Measurements from ENCODE around the gene SHISA8. TPM values are rescaled to one million over a fixed set of nuclear protein-coding genes. Genes with fewer than 3 reads are reported as not detected.

The SHISA8 gene
- total RNA-seq, 1 experiment from 2014 or later, result not detected

GRCh38 chr22:41913842-41914534 is 886 bp downstream of the SHISA8 start:
- no peak for DNase-seq (ENCODE audit: low read depth)

- no peak for DNase-seq (ENCODE audit: low read depth)
Measured at GRCh38 chr22:41913040-41913719, 1.7 kb downstream of the SHISA8 start.

- no peak for DNase-seq (ENCODE audit: low read depth)
Measured at GRCh38 chr22:41912338-41913039, 2.4 kb downstream of the SHISA8 start.

- DNase-seq (ENCODE audit: low read depth), result no peak
Measured at GRCh38 chr22:41911001-41911611, 3.8 kb downstream of the SHISA8 start.

- DNase-seq (ENCODE audit: low read depth), result peak; percentile 26
Measured at GRCh38 chr22:41910050-41911000, 4.5 kb downstream of the SHISA8 start.

GRCh38 chr22:41909310-41910049 is 5.4 kb downstream of the SHISA8 start:
- peak; percentile 20 for DNase-seq (ENCODE audit: low read depth)

- DNase-seq (ENCODE audit: low read depth), result no peak
Measured at GRCh38 chr22:41908411-41909309, 6.2 kb downstream of the SHISA8 start.

GRCh38 chr22:41907436-41908401 is 7.2 kb downstream of the SHISA8 start:
- no peak for DNase-seq (ENCODE audit: low read depth)

- DNase-seq (ENCODE audit: low read depth), result no peak
Measured at GRCh38 chr22:41906822-41907221, 8.1 kb downstream of the SHISA8 start.

GRCh38 chr22:41905411-41906202 is 9.3 kb downstream of the SHISA8 start:
- DNase-seq (ENCODE audit: low read depth), result no peak

- DNase-seq (ENCODE audit: low read depth), result no peak
Measured at GRCh38 chr22:41904450-41905410, 10.1 kb downstream of the SHISA8 start.

GRCh38 chr22:41902932-41903421 is 11.9 kb downstream of the SHISA8 start:
- no peak for DNase-seq (ENCODE audit: low read depth)

GRCh38 chr22:41902016-41902415 is 12.9 kb downstream of the SHISA8 start:
- no peak for DNase-seq (ENCODE audit: low read depth)

GRCh38 chr22:41900652-41901312 is 14.1 kb downstream of the SHISA8 start:
- no peak for DNase-seq (ENCODE audit: low read depth)

GRCh38 chr22:41899992-41900651 is 14.8 kb downstream of the SHISA8 start:
- DNase-seq (ENCODE audit: low read depth), result no peak
